Heart right ventricle (tissue), 16 donors: ENCODE measurements around the gene MAML2. TPM values are rescaled to one million over a fixed set of nuclear protein-coding genes. Genes with fewer than 3 reads are reported as not detected.

ENCODE experiments used
- ATAC-seq, 8 donors: fragments of 200-7000 bp; cut with Tn5 transposase; one replicate each; pipeline ENCODE4 v1.9.1; 2020; ENCODE audit warnings: mild to moderate bottlenecking in 8 of 8, moderate library complexity in 8 of 8, moderate number of reproducible peaks in 1 of 8
- DNase-seq, 2 donors: peaks; one replicate each; pipeline ENCODE4 v3.0.0-alpha.2; 2020
- H3K27ac ChIP-seq, 10 donors: fragments of 200-600 bp; sonication (generic) in 2 of 10; one replicate each; pipeline versions ENCODE4 v1.5.0 to v1.8.0; 2020 to 2022; ENCODE audit warnings: mild to moderate bottlenecking in 3 of 10
- H3K27me3 ChIP-seq, 7 donors: fragments of 200-600 bp; one replicate each; pipeline ENCODE4 v1.8.0; 2021 to 2022; ENCODE audit warnings: mild to moderate bottlenecking in 2 of 7
- H3K36me3 ChIP-seq, 9 donors: fragments of 200-600 bp; sonication (generic) in 1 of 9; one replicate each; pipeline versions ENCODE4 v1.5.0 to v1.8.0; 2020 to 2022; ENCODE audit warnings: mild to moderate bottlenecking in 2 of 9
- H3K4me1 ChIP-seq, 9 donors: fragments of 200-600 bp; sonication (generic) in 1 of 9; one replicate each; pipeline versions ENCODE4 v1.5.0 to v1.8.0; 2020 to 2022; ENCODE audit warnings: mild to moderate bottlenecking in 4 of 9
- H3K4me3 ChIP-seq, 10 donors: fragments of 200-600 bp; sonication (generic) in 2 of 10; one replicate each; pipeline versions ENCODE4 v1.5.0 to v1.8.0; 2020 to 2022; ENCODE audit warnings: mild to moderate bottlenecking in 7 of 10, moderate library complexity in 2 of 10
- H3K9me3 ChIP-seq, 11 donors: fragments of 200-600 bp in 10 of 11; sonication (generic) in 2 of 11; one replicate each; pipeline versions ENCODE4 v1.5.0 to v1.8.0; 2013 to 2022; ENCODE audit warnings: mild to moderate bottlenecking in 2 of 11, control low read depth in 1 of 11, moderate library complexity in 1 of 11
- WGBS, 2 donors: extraction: QIAGEN DNeasy Blood & Tissue Kit; methylation state at CpG; one replicate each; pipeline ENCODE4 v1.1.7; 2013; ENCODE audit warnings: inconsistent platforms in 1 of 2; 5-methylcytosine and 5-hydroxymethylcytosine counted together
- intact Hi-C, 10 donors: fragments of 100-400 bp; cut with DNase I; formaldehyde crosslinking; loops; one replicate each; pipeline versions ENCODE4 v1.11.1 to v1.14.2; 2022
- polyA plus RNA-seq, 2 donors: library from polyadenylated mRNA; stranded (reverse); fragments of 200-250 nt; gene quantifications; one replicate each; pipeline ENCODE4 v1.2.3, GENCODE V29; 2013
- total RNA-seq, 10 donors: library from RNA; stranded (reverse); fragmentation: NEBNext Ultra II Directional in 3 of 10; extraction: Animal tissue kit (Norgen Biotek cat#: 25700) in 3 of 10; gene quantifications; one replicate each; pipeline versions ENCODE4 v1.2.1 to v1.2.4, GENCODE V29; 2021 to 2023
- TF ChIP-seq, protein P1 (sequence below), 9 donors: fragments of 200-600 bp; sonication (generic) in 2 of 9; IDR thresholded peaks; one replicate each; pipeline versions ENCODE4 v1.5.0 to v1.8.0; 2021 to 2022; ENCODE audit warnings: antibody characterized with exemption in 9 of 9, mild to moderate bottlenecking in 5 of 9, moderate library complexity in 1 of 9
- donor health status: Arrhythmogenic right ventricular cardiomyopathy.
- donor health status: ischemic (EF 13 %, LVEDD 7.1; RV severe dilation, severe dysfunction).
- donor health status: healthy with polysubstance abuse.
- donor health status: DM: no; HTN: yes; CAD: no.
- donor health status: DM: no; HTN: no; CAD: no.
- donor health status: ischemic (EF 25% LVEDD 6.9; RV normal size, moderate dysfunction).
- donor health status: ischemic (EF 25% LVEDD 5.7; RV mildly dilated, moderate dysfunction).
- donor health status: healthy.
- donor health status: DM: yes; HTN: yes; CAD: no.
- donor health status: Ischemic cardiomyopathy.
- donor health status: ischemic (EF 35%, LVEDD 5.7; RV mildly dilated, moderate dysfunction).
- donor health status: nonischemic (EF 11% LVEDD 7.7; RV severe dilation, severe dysfunction).
- donor health status: DM: yes; HTN: yes; CAD: no.
- donor health status: PGD.
- donor health status: ischemic (EF 29% LVEDD 5.4; RV normal size, mild dysfunction).
- donor health status: nonischemic (EF 23%, LVEDD 6.1; RV moderate dilation, normal function).

The MAML2 gene
- total and polyA plus RNA-seq, 12 donors = 1.3 to 6.1 (median 4.1) TPM

DNA sequence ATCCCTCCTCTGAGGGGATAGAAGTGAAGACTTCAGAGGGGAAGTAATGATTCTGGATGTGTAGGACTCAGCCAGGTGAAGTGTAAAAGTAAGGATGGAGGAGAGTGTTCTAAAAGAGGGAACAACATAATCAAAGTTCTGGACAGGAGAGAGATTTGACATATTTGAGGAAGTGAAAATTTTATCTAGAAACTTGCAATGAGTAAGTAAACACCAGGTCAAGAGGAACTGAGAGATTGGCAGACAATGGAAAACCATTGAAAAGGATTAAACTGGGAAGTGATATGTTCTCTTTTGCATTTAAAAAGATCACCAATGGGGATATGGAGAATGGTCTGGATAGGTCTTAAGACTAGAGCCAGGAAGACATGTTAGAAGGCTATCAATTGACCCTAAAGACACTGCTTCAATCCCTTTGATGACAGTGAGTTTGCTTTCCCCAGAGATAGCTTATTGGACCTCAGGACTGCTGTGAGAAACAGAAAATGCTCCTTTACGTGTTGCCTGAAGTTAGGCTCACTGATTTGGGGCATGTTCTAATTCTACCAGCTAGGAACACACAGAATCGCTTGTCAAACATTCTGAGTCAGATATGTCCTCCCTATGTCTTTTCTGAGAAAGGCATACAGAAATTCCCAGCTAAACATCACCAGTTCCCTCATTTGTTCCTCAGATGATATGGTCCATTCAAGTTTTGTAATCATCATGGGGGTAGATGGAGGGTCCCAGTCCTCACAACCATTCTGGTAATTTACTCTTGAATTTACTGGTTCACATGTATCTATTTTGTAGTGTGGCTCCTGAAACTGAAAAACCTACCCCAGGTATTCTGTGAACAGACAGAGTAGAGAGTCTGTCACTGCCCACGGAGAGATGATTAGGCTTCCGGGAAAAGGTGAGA is 144.9 kb downstream of the MAML2 start:
- no peak overlapping the region for H3K4me3 ChIP-seq
- ATAC-seq = no peak
- intact Hi-C loops = loop anchor here in 1 of 10 donors (5.0 kb wide), 1 partner anchor 36 kb away; no protein-coding TSS in a partner anchor
- TF ChIP-seq, protein P1, sequence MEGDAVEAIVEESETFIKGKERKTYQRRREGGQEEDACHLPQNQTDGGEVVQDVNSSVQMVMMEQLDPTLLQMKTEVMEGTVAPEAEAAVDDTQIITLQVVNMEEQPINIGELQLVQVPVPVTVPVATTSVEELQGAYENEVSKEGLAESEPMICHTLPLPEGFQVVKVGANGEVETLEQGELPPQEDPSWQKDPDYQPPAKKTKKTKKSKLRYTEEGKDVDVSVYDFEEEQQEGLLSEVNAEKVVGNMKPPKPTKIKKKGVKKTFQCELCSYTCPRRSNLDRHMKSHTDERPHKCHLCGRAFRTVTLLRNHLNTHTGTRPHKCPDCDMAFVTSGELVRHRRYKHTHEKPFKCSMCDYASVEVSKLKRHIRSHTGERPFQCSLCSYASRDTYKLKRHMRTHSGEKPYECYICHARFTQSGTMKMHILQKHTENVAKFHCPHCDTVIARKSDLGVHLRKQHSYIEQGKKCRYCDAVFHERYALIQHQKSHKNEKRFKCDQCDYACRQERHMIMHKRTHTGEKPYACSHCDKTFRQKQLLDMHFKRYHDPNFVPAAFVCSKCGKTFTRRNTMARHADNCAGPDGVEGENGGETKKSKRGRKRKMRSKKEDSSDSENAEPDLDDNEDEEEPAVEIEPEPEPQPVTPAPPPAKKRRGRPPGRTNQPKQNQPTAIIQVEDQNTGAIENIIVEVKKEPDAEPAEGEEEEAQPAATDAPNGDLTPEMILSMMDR (IDR thresholded peaks at IDR 0.05) = no peak
- H3K9me3 ChIP-seq = no peaks in the 10 kb centered on the region
- no peak for DNase-seq
- 94 to 97% methylated on average over 4 of the region's 4 CpGs for WGBS, 2 donors
- H3K27ac ChIP-seq = peak overlapping the region in 3 of 10 donors; percentile 3 to 59 (median 44)
- peaks cover 4 to 61% (median 41%) of the 10 kb centered on the region in 9 donors for H3K4me1 ChIP-seq
- no peaks in the 10 kb centered on the region for H3K27me3 ChIP-seq
- no peaks in the 10 kb centered on the region for H3K36me3 ChIP-seq

DNA sequence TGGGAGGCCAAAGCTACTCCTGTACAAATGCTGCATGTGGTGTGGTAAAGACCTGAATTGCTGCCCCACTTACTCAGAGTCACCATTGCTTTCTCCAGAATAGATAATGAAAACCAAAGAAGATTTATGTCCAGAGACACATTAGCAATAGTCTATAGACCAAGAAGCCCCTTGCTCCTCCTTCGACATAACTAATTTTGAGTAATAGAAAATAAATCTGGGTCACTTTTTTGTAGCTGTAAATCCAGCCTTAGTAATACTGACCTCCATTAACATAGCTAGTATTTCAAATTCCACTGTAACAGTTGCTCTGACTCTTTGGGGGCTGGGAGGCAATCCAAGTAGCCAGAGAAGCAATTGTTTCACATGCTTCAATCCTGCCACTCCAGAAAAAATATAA is 145.9 kb downstream of the MAML2 start:
- intact Hi-C loops = loop anchor here in 1 of 10 donors (5.0 kb wide), 1 partner anchor 35 kb away; no protein-coding TSS in a partner anchor
- Histone ChIP-seq H3K27ac (no peak overlapping the region), H3K4me3 (no peak overlapping the region), H3K9me3 (no peaks in the 10 kb centered on the region), H3K4me1 (peaks cover 4 to 61% (median 41%) of the 10 kb centered on the region in 9 donors), H3K36me3 (no peaks in the 10 kb centered on the region), H3K27me3 (no peaks in the 10 kb centered on the region)
- DNase-seq = no peak
- no peak for ATAC-seq
- TF ChIP-seq, protein P1 (IDR thresholded peaks at IDR 0.05) = no peak
- 82 to 96% methylated on average over 1 of the region's 1 CpG for WGBS, 2 donors

- WGBS, 2 donors = 59 to 66% methylated on average over 7 of the region's 7 CpGs
- TF ChIP-seq, protein P1 (IDR thresholded peaks at IDR 0.05) = no peak
- ATAC-seq (no peak), DNase-seq (no peak)
- Histone ChIP-seq H3K27ac (no peak overlapping the region), H3K9me3 (no peaks in the 10 kb centered on the region), H3K4me3 (no peak overlapping the region), H3K27me3 (no peaks in the 10 kb centered on the region), H3K36me3 (no peaks in the 10 kb centered on the region), H3K4me1 (peaks cover 4 to 61% (median 41%) of the 10 kb centered on the region in 9 donors)
- intact Hi-C loops = loop anchor here in 1 of 10 donors (5.0 kb wide), 1 partner anchor 34 kb away; no protein-coding TSS in a partner anchor
Observed at GRCh38 chr11:96196181-96196662, 146.8 kb downstream of the MAML2 start.

DNA sequence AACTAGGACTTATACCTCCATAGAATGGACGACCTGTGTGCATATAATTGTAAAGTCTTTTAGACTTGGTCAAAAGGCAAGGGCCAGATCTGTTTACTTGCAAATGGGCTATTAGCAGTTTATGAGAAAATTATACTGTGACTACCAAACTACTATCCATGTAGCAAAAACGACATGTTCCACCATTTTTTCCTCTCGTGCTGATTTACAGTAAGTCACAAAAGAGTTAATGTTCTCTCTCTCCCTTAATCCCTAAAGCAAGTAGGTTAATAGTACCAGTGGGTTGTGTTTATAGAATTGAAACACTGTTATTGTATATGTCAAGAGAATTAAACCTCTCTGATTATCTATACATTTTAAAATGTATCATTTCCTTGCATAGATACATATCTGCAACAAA is 147.3 kb downstream of the MAML2 start:
- Histone ChIP-seq H3K4me3 (no peak overlapping the region), H3K27ac (no peak overlapping the region), H3K9me3 (no peaks in the 10 kb centered on the region), H3K4me1 (peaks cover 4 to 60% (median 41%) of the 10 kb centered on the region in 9 donors), H3K36me3 (no peaks in the 10 kb centered on the region), H3K27me3 (no peaks in the 10 kb centered on the region)
- no peak for ATAC-seq
- WGBS, 2 donors = 95 to 97% methylated on average over 3 of the region's 3 CpGs
- TF ChIP-seq, protein P1 (IDR thresholded peaks at IDR 0.05) = no peak
- DNase-seq = no peak
- intact Hi-C loops = loop anchor here in 1 of 10 donors (5.0 kb wide), 1 partner anchor 33 kb away; no protein-coding TSS in a partner anchor
